PFSK-1 (cell line): ENCODE results near the gene CAMTA1. TPM values are rescaled to one million over a fixed set of nuclear protein-coding genes. Genes with fewer than 3 reads are reported as not detected.

Experiments used
- FOXP2 ChIP-seq: optimal IDR thresholded peaks from 2 replicates; pipeline ENCODE3; 2011; ENCODE audit warnings: borderline replicate concordance, control low read depth, inconsistent platforms; ENCODE audit not compliant: insufficient read depth; ENCODE audit errors: extremely low read length, extremely low read depth
- POLR2AphosphoS5 ChIP-seq: IDR thresholded peaks from 2 replicates; pipeline ENCODE4 v1.6.1; 2012; ENCODE audit warnings: low read depth, mild to moderate bottlenecking, control low read depth, low read length, moderate library complexity
- SIN3A ChIP-seq: IDR thresholded peaks from 2 replicates; pipeline ENCODE4 v1.6.1; 2012; ENCODE audit warnings: mild to moderate bottlenecking, low read length, moderate library complexity, borderline replicate concordance; ENCODE audit not compliant: insufficient read depth
- TAF1 ChIP-seq: IDR thresholded peaks from 2 replicates; pipeline ENCODE4 v1.6.1; 2012; ENCODE audit warnings: low read length, control low read depth, borderline replicate concordance; ENCODE audit not compliant: insufficient read depth
- polyA plus RNA-seq: library from polyadenylated mRNA; unstranded; fragments of >200 nt; gene quantifications from one replicate; pipeline ENCODE4 v1.2.1, GENCODE V29; 2012; ENCODE audit warnings: low read depth, missing spikeins; ENCODE audit not compliant: insufficient read length
- TF ChIP-seq, protein P1 (sequence below), 2 experiments: IDR thresholded peaks; 2 replicates each; pipeline versions ENCODE4 v1.6.1 to v1.8.0; 2011 to 2012; ENCODE audit warnings: low read depth in 2 of 2, low read length in 2 of 2, control low read depth in 1 of 2, inconsistent platforms in 1 of 2, mild to moderate bottlenecking in 1 of 2, moderate library complexity in 1 of 2; ENCODE audit not compliant: insufficient read depth in 1 of 2

The CAMTA1 gene
- polyA plus RNA-seq = 96.3 TPM

DNA sequence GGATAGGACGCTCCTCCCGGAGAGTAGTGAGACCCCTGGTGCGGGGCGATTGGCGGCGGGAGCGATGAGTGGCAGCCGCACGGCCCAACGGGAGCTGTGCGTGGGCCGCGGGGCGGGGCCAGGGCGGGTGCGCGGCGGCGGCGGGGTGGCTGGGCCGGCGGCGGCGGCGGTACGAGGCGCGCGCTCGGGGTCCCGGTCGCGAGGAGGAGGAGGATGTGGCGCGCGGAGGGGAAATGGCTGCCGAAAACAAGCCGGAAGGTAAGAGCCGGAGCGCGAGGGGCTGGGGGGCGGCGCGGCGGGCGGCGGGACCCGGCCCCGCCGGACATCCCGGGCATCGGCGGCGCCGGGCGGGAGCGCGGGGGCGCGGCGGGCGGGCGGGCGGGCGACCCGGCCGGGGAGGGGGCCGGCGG lies at the start of gene CAMTA1:
TSS of gene CAMTA1 (plus strand) at position 137 of the 410 bp plus-strand sequence. CDS start at position 214, 77 bp downstream.
- TF ChIP-seq POLR2AphosphoS5 (no peak), SIN3A (no peak), FOXP2 (peak; percentile 11), TAF1 (no peak)
- TF ChIP-seq, protein P1, sequence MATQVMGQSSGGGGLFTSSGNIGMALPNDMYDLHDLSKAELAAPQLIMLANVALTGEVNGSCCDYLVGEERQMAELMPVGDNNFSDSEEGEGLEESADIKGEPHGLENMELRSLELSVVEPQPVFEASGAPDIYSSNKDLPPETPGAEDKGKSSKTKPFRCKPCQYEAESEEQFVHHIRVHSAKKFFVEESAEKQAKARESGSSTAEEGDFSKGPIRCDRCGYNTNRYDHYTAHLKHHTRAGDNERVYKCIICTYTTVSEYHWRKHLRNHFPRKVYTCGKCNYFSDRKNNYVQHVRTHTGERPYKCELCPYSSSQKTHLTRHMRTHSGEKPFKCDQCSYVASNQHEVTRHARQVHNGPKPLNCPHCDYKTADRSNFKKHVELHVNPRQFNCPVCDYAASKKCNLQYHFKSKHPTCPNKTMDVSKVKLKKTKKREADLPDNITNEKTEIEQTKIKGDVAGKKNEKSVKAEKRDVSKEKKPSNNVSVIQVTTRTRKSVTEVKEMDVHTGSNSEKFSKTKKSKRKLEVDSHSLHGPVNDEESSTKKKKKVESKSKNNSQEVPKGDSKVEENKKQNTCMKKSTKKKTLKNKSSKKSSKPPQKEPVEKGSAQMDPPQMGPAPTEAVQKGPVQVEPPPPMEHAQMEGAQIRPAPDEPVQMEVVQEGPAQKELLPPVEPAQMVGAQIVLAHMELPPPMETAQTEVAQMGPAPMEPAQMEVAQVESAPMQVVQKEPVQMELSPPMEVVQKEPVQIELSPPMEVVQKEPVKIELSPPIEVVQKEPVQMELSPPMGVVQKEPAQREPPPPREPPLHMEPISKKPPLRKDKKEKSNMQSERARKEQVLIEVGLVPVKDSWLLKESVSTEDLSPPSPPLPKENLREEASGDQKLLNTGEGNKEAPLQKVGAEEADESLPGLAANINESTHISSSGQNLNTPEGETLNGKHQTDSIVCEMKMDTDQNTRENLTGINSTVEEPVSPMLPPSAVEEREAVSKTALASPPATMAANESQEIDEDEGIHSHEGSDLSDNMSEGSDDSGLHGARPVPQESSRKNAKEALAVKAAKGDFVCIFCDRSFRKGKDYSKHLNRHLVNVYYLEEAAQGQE (IDR thresholded peaks at IDR 0.05; ENCODE audit: insufficient read depth in 1 of 2, low read depth in 2 of 2, low read length in 2 of 2) = no peak

DNA sequence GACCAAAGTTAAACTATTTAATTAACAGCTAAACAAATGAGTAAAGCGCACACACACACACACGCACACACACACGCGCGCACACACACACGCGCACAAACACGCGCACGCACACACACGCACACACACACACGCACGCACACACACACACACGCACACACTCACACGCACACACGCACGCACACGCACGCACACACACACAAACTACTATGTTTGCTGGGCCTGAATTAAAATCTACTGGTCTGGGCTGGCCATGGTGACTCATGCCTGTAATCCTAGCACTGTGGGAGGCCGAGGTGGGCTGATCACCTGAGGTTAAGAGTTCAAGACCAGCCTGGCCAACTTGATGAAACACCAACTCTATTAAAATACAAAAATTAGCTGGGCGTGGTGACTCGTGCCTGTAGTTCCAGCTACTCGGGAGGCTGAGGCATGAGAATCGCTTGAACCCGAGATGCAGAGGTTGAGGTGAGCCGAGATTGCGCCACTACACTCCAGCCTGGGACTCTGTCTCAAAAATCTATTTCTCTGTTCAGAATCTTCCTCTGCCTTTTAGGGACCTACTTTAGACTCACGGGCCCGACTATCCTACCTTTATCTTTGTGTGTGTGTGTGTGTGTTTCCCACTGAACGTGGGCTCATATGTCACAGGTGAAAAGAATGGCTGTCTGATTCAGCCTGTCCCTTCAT lies 46.1 kb upstream of the CAMTA1 start:
- TF ChIP-seq, protein P1 (IDR thresholded peaks at IDR 0.05; ENCODE audit: insufficient read depth in 1 of 2, low read depth in 2 of 2, low read length in 2 of 2) = no peak
- no peak for TF ChIP-seq SIN3A
- TF ChIP-seq POLR2AphosphoS5 = no peak
- TF ChIP-seq TAF1 = no peak
- no peak for TF ChIP-seq FOXP2

GRCh38 chr1:6743189-6744101 lies 41.8 kb upstream of the CAMTA1 start:
- TF ChIP-seq SIN3A (no peak), TAF1 (no peak), POLR2AphosphoS5 (no peak), FOXP2 (no peak)
- TF ChIP-seq, protein P1 (IDR thresholded peaks at IDR 0.05; ENCODE audit: insufficient read depth in 1 of 2, low read depth in 2 of 2, low read length in 2 of 2) = no peak

DNA sequence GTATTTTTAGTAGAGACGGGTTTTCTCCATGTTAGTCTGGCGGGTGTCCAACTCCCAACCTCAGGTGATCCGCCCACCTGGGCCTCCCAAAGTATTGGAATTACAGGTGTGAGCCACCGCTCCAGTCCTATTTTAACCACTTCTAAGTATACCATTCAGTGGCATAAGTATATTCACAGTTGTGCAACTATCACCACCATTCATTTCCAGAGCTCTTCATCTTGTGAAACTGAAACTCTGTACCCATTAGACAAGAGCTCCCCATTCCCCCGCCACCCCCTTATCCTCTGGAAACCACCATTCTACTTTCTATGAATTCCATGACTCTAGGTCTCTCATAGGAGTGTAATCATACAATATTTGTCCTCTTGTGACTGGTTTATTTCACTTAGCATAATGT lies 40.2 kb upstream of the CAMTA1 start:
- TF ChIP-seq SIN3A = no peak
- TF ChIP-seq POLR2AphosphoS5 = no peak
- no peak for TF ChIP-seq FOXP2

GRCh38 chr1:6747674-6748073 lies 37.6 kb upstream of the CAMTA1 start:
- TF ChIP-seq POLR2AphosphoS5 = no peak
- no peak for TF ChIP-seq SIN3A
- TF ChIP-seq FOXP2 = no peak
